Fibroblast of lung (primary cell): ENCODE results near the gene WDR37.

Source experiments
- EZH2 ChIP-seq: IDR thresholded peaks from 2 replicates; pipeline ENCODE4 v1.5.1; 2012; ENCODE audit warnings: low read length, control low read depth, mild to moderate bottlenecking; ENCODE audit errors: missing control alignments
- TF ChIP-seq, protein P1 (sequence below), 2 donors: IDR thresholded peaks in 1 of 2; conservative IDR thresholded peaks in 1 of 2; 1 replicate in 1 of 2; 2 replicates in 1 of 2; pipeline ENCODE4 v1.5.1; 2011 to 2012; ENCODE audit warnings: low read length in 2 of 2, control low read depth in 1 of 2, inconsistent platforms in 1 of 2, low read depth in 1 of 2, mild to moderate bottlenecking in 1 of 2

- TF ChIP-seq, protein P1, sequence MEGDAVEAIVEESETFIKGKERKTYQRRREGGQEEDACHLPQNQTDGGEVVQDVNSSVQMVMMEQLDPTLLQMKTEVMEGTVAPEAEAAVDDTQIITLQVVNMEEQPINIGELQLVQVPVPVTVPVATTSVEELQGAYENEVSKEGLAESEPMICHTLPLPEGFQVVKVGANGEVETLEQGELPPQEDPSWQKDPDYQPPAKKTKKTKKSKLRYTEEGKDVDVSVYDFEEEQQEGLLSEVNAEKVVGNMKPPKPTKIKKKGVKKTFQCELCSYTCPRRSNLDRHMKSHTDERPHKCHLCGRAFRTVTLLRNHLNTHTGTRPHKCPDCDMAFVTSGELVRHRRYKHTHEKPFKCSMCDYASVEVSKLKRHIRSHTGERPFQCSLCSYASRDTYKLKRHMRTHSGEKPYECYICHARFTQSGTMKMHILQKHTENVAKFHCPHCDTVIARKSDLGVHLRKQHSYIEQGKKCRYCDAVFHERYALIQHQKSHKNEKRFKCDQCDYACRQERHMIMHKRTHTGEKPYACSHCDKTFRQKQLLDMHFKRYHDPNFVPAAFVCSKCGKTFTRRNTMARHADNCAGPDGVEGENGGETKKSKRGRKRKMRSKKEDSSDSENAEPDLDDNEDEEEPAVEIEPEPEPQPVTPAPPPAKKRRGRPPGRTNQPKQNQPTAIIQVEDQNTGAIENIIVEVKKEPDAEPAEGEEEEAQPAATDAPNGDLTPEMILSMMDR (conservative IDR thresholded peaks at IDR 0.05 in 1 of 2, IDR thresholded peaks at IDR 0.05 in 1 of 2; ENCODE audit: low read depth in 1 of 2, low read length in 2 of 2) = no peak
- no peak for TF ChIP-seq EZH2
Measured at GRCh38 chr10:1117651-1118050, 61.5 kb downstream of the WDR37 start.
